ENCODE results near the gene ACVRL1.
"Not testable (repeated sequence)": the region's sequence is repeated elsewhere in the genome, so short reads cannot be mapped to it uniquely, and the experiment has no call there.

Gene ACVRL1

DNA sequence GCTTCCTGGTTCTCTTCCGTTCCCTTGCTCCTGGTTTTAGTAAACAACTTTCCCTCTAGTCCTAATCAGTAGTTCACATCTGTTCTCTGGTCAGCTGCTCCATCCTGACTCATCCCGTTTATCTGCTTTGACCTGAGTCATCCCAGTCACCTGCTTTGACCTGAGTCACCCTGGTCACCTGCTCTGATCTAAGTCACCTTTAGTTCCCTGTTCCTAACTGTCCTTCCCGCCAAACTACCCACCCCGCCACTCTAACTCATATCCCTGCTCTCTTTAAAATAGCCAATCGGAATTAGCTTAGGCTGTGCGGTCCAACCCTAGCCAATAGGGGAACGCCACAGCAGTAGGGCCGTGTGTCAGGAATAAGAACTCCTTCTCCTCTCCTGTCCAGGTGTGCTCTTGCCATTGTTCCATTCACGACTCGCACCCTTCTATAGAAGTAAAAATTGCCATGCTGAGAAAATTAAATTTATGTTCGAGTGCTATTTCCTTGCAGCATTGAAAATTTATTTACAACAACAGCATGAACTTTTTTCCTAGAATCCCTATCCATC lies 22.6 kb upstream of the ACVRL1 start:
- H3K79me2 ChIP-seq (ENCODE audit: low read length) = no peaks in the 10 kb centered on the region
- H3K9me2 ChIP-seq (replicated peaks; ENCODE audit: insufficient read depth, low read length) = no peaks in the 10 kb centered on the region
- no peak for DNase-seq
- H3K4me2 ChIP-seq (ENCODE audit: low read depth, low read length) = no peak overlapping the region
- H3K36me3 ChIP-seq (replicated peaks; ENCODE audit: insufficient read depth, low read length) = no peaks in the 10 kb centered on the region
- no peak overlapping the region for H3K4me3 ChIP-seq (ENCODE audit: low read length)
- H4K20me1 ChIP-seq (ENCODE audit: insufficient read depth, low read length) = no peaks in the 10 kb centered on the region
- H3K4me1 ChIP-seq (ENCODE audit: low read length) = peaks cover 10% of the 10 kb centered on the region
- no peak overlapping the region for H3K9ac ChIP-seq (ENCODE audit: low read length)
- H3K27ac ChIP-seq (ENCODE audit: low read length) = no peak overlapping the region
- no peak overlapping the region for H2AFZ ChIP-seq (ENCODE audit: low read length)
- H3F3A ChIP-seq (ENCODE audit: insufficient read depth, low read length) = no peaks in the 10 kb centered on the region
- no peaks in the 10 kb centered on the region for H3K9me3 ChIP-seq (replicated peaks; ENCODE audit: insufficient read depth, low read length)
- TF ChIP-seq EZH2phosphoT487 (IDR thresholded peaks at IDR 0.05; ENCODE audit: low read length) (no peak), EZH2 (optimal IDR thresholded peaks at IDR 0.05; ENCODE audit: low read depth, low read length) (no peak)
- TF ChIP-seq, protein P1, sequence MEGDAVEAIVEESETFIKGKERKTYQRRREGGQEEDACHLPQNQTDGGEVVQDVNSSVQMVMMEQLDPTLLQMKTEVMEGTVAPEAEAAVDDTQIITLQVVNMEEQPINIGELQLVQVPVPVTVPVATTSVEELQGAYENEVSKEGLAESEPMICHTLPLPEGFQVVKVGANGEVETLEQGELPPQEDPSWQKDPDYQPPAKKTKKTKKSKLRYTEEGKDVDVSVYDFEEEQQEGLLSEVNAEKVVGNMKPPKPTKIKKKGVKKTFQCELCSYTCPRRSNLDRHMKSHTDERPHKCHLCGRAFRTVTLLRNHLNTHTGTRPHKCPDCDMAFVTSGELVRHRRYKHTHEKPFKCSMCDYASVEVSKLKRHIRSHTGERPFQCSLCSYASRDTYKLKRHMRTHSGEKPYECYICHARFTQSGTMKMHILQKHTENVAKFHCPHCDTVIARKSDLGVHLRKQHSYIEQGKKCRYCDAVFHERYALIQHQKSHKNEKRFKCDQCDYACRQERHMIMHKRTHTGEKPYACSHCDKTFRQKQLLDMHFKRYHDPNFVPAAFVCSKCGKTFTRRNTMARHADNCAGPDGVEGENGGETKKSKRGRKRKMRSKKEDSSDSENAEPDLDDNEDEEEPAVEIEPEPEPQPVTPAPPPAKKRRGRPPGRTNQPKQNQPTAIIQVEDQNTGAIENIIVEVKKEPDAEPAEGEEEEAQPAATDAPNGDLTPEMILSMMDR (IDR thresholded peaks at IDR 0.05; ENCODE audit: low read length) = no peak
- no peaks in the 10 kb centered on the region for H3K27me3 ChIP-seq (replicated peaks; ENCODE audit: insufficient read depth, low read length)

DNA sequence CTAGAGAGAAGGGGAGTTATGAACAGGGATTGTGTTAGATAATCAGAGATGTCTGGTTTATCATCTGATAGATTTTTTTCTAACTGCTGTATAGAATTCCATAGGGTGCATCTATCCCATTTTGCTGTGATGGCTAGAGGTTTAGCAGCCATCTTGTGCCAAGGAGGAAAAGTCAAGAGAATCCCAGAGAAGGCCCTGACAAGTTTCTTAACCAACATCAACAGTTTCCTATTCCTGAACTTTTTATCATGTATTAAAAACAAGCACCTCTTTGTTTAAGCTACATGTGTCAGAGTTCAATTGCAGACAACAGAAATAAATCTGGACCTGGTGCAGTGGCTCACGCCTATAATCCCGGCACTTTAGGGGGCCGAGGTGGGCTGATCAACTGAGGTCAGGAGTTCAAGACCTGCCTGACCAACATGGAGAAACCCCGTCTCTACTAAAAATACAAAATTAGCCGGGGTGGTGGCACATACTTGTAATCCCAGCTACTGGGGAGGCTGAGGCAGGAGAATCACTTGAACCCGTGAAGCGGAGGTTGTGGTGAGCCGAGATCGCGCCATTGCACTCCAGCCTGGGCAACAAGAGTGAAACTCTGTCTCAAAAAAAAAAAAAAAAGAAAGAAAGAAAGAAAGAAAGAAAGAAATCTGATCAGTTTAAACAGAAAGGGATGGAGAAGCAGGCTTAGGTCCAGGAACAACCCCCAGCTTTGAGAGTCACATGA lies 21.8 kb upstream of the ACVRL1 start:
- H3K27me3 ChIP-seq (replicated peaks; ENCODE audit: insufficient read depth, low read length); H3K9me3 ChIP-seq (replicated peaks; ENCODE audit: insufficient read depth, low read length); H3K9ac ChIP-seq (ENCODE audit: low read length); H3K4me1 ChIP-seq (ENCODE audit: low read length); H3F3A ChIP-seq (ENCODE audit: insufficient read depth, low read length); H3K36me3 ChIP-seq (replicated peaks; ENCODE audit: insufficient read depth, low read length); H3K9me2 ChIP-seq (replicated peaks; ENCODE audit: insufficient read depth, low read length); H3K79me2 ChIP-seq (ENCODE audit: low read length); H4K20me1 ChIP-seq (ENCODE audit: insufficient read depth, low read length); DNase-seq: not testable (repeated sequence)
- Histone ChIP-seq H2AFZ (ENCODE audit: low read length) (peak overlapping the region; percentile 80; the same call in 1 of the 2 replicates), H3K4me2 (ENCODE audit: low read depth, low read length) (peak overlapping the region; percentile 58; the same call in 1 of the 2 replicates), H3K27ac (ENCODE audit: low read length) (peak overlapping the region; percentile 53; the same call in 1 of the 2 replicates), H3K4me3 (ENCODE audit: low read length) (peak overlapping the region; percentile 5; the same call in 1 of the 2 replicates)

DNA sequence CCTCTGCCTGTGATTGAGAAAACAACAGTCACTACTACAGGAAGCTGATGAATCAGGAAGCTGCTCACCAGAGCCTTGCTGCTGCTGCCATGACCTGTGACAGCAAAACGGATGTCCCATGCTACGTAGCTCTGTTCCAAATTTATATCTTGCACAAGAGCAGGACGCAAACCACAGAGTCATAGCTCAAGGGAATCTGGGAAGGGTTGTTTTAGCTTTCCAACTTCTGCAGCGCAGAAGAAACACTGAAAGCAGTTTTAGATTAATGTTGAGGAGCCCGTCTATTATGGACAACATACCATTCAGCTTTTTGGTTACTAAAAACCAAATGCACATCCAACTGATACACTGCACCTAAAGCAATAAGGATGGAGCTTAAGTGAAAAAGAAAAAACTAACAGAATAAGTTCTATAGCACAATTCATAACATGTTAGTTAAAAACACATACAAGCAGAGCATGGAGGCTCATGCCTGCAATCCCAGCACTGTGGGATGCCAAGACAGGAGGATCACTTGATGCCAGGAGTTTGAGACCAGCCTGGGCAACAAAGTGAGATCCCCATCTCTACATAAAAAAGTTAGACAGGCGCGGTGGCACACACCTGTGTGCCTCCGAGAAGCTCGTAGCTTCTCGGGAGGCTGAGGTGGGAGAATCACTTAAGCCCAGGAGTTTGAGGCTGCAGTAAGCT lies 21.1 kb upstream of the ACVRL1 start:
- TF ChIP-seq EZH2phosphoT487 (IDR thresholded peaks at IDR 0.05; ENCODE audit: low read length) (no peak), EZH2 (optimal IDR thresholded peaks at IDR 0.05; ENCODE audit: low read depth, low read length) (no peak)
- TF ChIP-seq, protein P1 (IDR thresholded peaks at IDR 0.05; ENCODE audit: low read length) = no peak
- Histone ChIP-seq H3K36me3 (replicated peaks; ENCODE audit: insufficient read depth, low read length) (no peaks in the 10 kb centered on the region), H3K27me3 (replicated peaks; ENCODE audit: insufficient read depth, low read length) (no peaks in the 10 kb centered on the region), H3K4me3 (ENCODE audit: low read length) (peak overlapping the region; percentile 5; the same call in 1 of the 2 replicates), H3K9me2 (replicated peaks; ENCODE audit: insufficient read depth, low read length) (no peaks in the 10 kb centered on the region), H3K4me1 (ENCODE audit: low read length) (peaks cover 10% of the 10 kb centered on the region), H4K20me1 (ENCODE audit: insufficient read depth, low read length) (no peaks in the 10 kb centered on the region), H3K9ac (ENCODE audit: low read length) (no peak overlapping the region), H3K27ac (ENCODE audit: low read length) (peak overlapping the region; percentile 53; the same call in 1 of the 2 replicates), H3F3A (ENCODE audit: insufficient read depth, low read length) (no peaks in the 10 kb centered on the region), H3K9me3 (replicated peaks; ENCODE audit: insufficient read depth, low read length) (no peaks in the 10 kb centered on the region), H3K79me2 (ENCODE audit: low read length) (no peaks in the 10 kb centered on the region), H2AFZ (ENCODE audit: low read length) (peak overlapping the region; percentile 80), H3K4me2 (ENCODE audit: low read depth, low read length) (peak overlapping the region; percentile 58; the same call in 1 of the 2 replicates)
- peak; percentile 78 for DNase-seq
